Measurements from ENCODE around the gene PAX2.

The PAX2 gene

GRCh38 chr10:100713049-100713858, 32.1 kb upstream of the PAX2 start:
- no peaks in the 10 kb centered on the region for H3K36me3 ChIP-seq (ENCODE audit: control insufficient read depth in 2 of 2, insufficient read depth in 2 of 2, low read length in 2 of 2)
- peaks cover 64 to 69% of the 10 kb centered on the region in 2 donors for H3K27me3 ChIP-seq (ENCODE audit: control insufficient read depth in 2 of 2, insufficient read depth in 2 of 2, low read length in 2 of 2)
- H3K9ac ChIP-seq (ENCODE audit: low read depth in 1 of 2, low read length in 2 of 2), result no peak overlapping the region
- H3K9me3 ChIP-seq (ENCODE audit: control insufficient read depth in 2 of 2, low read length in 2 of 2), result no peaks in the 10 kb centered on the region
- H3K4me3 ChIP-seq (ENCODE audit: low read length in 2 of 2), result no peak overlapping the region
- H3K4me1 ChIP-seq (ENCODE audit: control insufficient read depth in 2 of 2, insufficient read depth in 2 of 2, low read length in 2 of 2), result no peaks in the 10 kb centered on the region
- no peak overlapping the region for H3K27ac ChIP-seq (ENCODE audit: low read depth in 2 of 2, low read length in 2 of 2)

- no peak overlapping the region for H3K27ac ChIP-seq (ENCODE audit: low read depth in 2 of 2, low read length in 2 of 2)
- H3K9ac ChIP-seq (ENCODE audit: low read depth in 1 of 2, low read length in 2 of 2), result no peak overlapping the region
- H3K36me3 ChIP-seq (ENCODE audit: control insufficient read depth in 2 of 2, insufficient read depth in 2 of 2, low read length in 2 of 2), result no peaks in the 10 kb centered on the region
- peaks cover 69 to 75% of the 10 kb centered on the region in 2 donors for H3K27me3 ChIP-seq (ENCODE audit: control insufficient read depth in 2 of 2, insufficient read depth in 2 of 2, low read length in 2 of 2)
- no peaks in the 10 kb centered on the region for H3K9me3 ChIP-seq (ENCODE audit: control insufficient read depth in 2 of 2, low read length in 2 of 2)
- H3K4me3 ChIP-seq (ENCODE audit: low read length in 2 of 2), result no peak overlapping the region
- no peaks in the 10 kb centered on the region for H3K4me1 ChIP-seq (ENCODE audit: control insufficient read depth in 2 of 2, insufficient read depth in 2 of 2, low read length in 2 of 2)
Observed at GRCh38 chr10:100713859-100714565, 31.4 kb upstream of the PAX2 start.

GRCh38 chr10:100714566-100714950, 30.8 kb upstream of the PAX2 start:
- H3K9me3 ChIP-seq (ENCODE audit: control insufficient read depth in 2 of 2, low read length in 2 of 2), result no peaks in the 10 kb centered on the region
- no peak overlapping the region for H3K27ac ChIP-seq (ENCODE audit: low read depth in 2 of 2, low read length in 2 of 2)
- no peak overlapping the region for H3K4me3 ChIP-seq (ENCODE audit: low read length in 2 of 2)
- H3K36me3 ChIP-seq (ENCODE audit: control insufficient read depth in 2 of 2, insufficient read depth in 2 of 2, low read length in 2 of 2), result no peaks in the 10 kb centered on the region
- peaks cover 68 to 73% of the 10 kb centered on the region in 2 donors for H3K27me3 ChIP-seq (ENCODE audit: control insufficient read depth in 2 of 2, insufficient read depth in 2 of 2, low read length in 2 of 2)
- no peaks in the 10 kb centered on the region for H3K4me1 ChIP-seq (ENCODE audit: control insufficient read depth in 2 of 2, insufficient read depth in 2 of 2, low read length in 2 of 2)
- H3K9ac ChIP-seq (ENCODE audit: low read depth in 1 of 2, low read length in 2 of 2), result no peak overlapping the region

GRCh38 chr10:100715101-100715444, 30.3 kb upstream of the PAX2 start:
- Histone ChIP-seq H3K4me1 (ENCODE audit: control insufficient read depth in 2 of 2, insufficient read depth in 2 of 2, low read length in 2 of 2) (no peaks in the 10 kb centered on the region), H3K4me3 (ENCODE audit: low read length in 2 of 2) (no peak overlapping the region), H3K27ac (ENCODE audit: low read depth in 2 of 2, low read length in 2 of 2) (no peak overlapping the region), H3K9ac (ENCODE audit: low read depth in 1 of 2, low read length in 2 of 2) (no peak overlapping the region), H3K36me3 (ENCODE audit: control insufficient read depth in 2 of 2, insufficient read depth in 2 of 2, low read length in 2 of 2) (no peaks in the 10 kb centered on the region), H3K9me3 (ENCODE audit: control insufficient read depth in 2 of 2, low read length in 2 of 2) (no peaks in the 10 kb centered on the region), H3K27me3 (ENCODE audit: control insufficient read depth in 2 of 2, insufficient read depth in 2 of 2, low read length in 2 of 2) (peaks cover 71 to 72% of the 10 kb centered on the region in 2 donors)

GRCh38 chr10:100715445-100716385, 29.7 kb upstream of the PAX2 start:
- no peaks in the 10 kb centered on the region for H3K36me3 ChIP-seq (ENCODE audit: control insufficient read depth in 2 of 2, insufficient read depth in 2 of 2, low read length in 2 of 2)
- H3K27ac ChIP-seq (ENCODE audit: low read depth in 2 of 2, low read length in 2 of 2), result no peak overlapping the region
- peaks cover 71 to 73% of the 10 kb centered on the region in 2 donors for H3K27me3 ChIP-seq (ENCODE audit: control insufficient read depth in 2 of 2, insufficient read depth in 2 of 2, low read length in 2 of 2)
- H3K4me3 ChIP-seq (ENCODE audit: low read length in 2 of 2), result peak overlapping the region in 1 of 2 donors; percentile 50
- no peaks in the 10 kb centered on the region for H3K4me1 ChIP-seq (ENCODE audit: control insufficient read depth in 2 of 2, insufficient read depth in 2 of 2, low read length in 2 of 2)
- H3K9ac ChIP-seq (ENCODE audit: low read depth in 1 of 2, low read length in 2 of 2), result no peak overlapping the region
- H3K9me3 ChIP-seq (ENCODE audit: control insufficient read depth in 2 of 2, low read length in 2 of 2), result no peaks in the 10 kb centered on the region

- H3K4me3 ChIP-seq (ENCODE audit: low read length in 2 of 2), result no peak overlapping the region
- H3K9me3 ChIP-seq (ENCODE audit: control insufficient read depth in 2 of 2, low read length in 2 of 2), result no peaks in the 10 kb centered on the region
- no peaks in the 10 kb centered on the region for H3K36me3 ChIP-seq (ENCODE audit: control insufficient read depth in 2 of 2, insufficient read depth in 2 of 2, low read length in 2 of 2)
- no peaks in the 10 kb centered on the region for H3K4me1 ChIP-seq (ENCODE audit: control insufficient read depth in 2 of 2, insufficient read depth in 2 of 2, low read length in 2 of 2)
- H3K27me3 ChIP-seq (ENCODE audit: control insufficient read depth in 2 of 2, insufficient read depth in 2 of 2, low read length in 2 of 2), result peaks cover 69% of the 10 kb centered on the region in 2 donors
- H3K9ac ChIP-seq (ENCODE audit: low read depth in 1 of 2, low read length in 2 of 2), result no peak overlapping the region
- no peak overlapping the region for H3K27ac ChIP-seq (ENCODE audit: low read depth in 2 of 2, low read length in 2 of 2)
Observed at GRCh38 chr10:100717166-100717565, 28.2 kb upstream of the PAX2 start.

- Histone ChIP-seq H3K27ac (ENCODE audit: low read depth in 2 of 2, low read length in 2 of 2) (no peak overlapping the region), H3K27me3 (ENCODE audit: control insufficient read depth in 2 of 2, insufficient read depth in 2 of 2, low read length in 2 of 2) (peaks cover 64 to 65% of the 10 kb centered on the region in 2 donors), H3K4me3 (ENCODE audit: low read length in 2 of 2) (no peak overlapping the region), H3K9me3 (ENCODE audit: control insufficient read depth in 2 of 2, low read length in 2 of 2) (no peaks in the 10 kb centered on the region), H3K36me3 (ENCODE audit: control insufficient read depth in 2 of 2, insufficient read depth in 2 of 2, low read length in 2 of 2) (no peaks in the 10 kb centered on the region), H3K9ac (ENCODE audit: low read depth in 1 of 2, low read length in 2 of 2) (no peak overlapping the region), H3K4me1 (ENCODE audit: control insufficient read depth in 2 of 2, insufficient read depth in 2 of 2, low read length in 2 of 2) (no peaks in the 10 kb centered on the region)
Observed at GRCh38 chr10:100718197-100718742, 27.1 kb upstream of the PAX2 start.

- H3K27me3 ChIP-seq (ENCODE audit: control insufficient read depth in 2 of 2, insufficient read depth in 2 of 2, low read length in 2 of 2), result peaks cover 60 to 67% of the 10 kb centered on the region in 2 donors
- no peaks in the 10 kb centered on the region for H3K9me3 ChIP-seq (ENCODE audit: control insufficient read depth in 2 of 2, low read length in 2 of 2)
- no peak overlapping the region for H3K9ac ChIP-seq (ENCODE audit: low read depth in 1 of 2, low read length in 2 of 2)
- H3K4me1 ChIP-seq (ENCODE audit: control insufficient read depth in 2 of 2, insufficient read depth in 2 of 2, low read length in 2 of 2), result no peaks in the 10 kb centered on the region
- no peaks in the 10 kb centered on the region for H3K36me3 ChIP-seq (ENCODE audit: control insufficient read depth in 2 of 2, insufficient read depth in 2 of 2, low read length in 2 of 2)
- H3K27ac ChIP-seq (ENCODE audit: low read depth in 2 of 2, low read length in 2 of 2), result no peak overlapping the region
- no peak overlapping the region for H3K4me3 ChIP-seq (ENCODE audit: low read length in 2 of 2)
Observed at GRCh38 chr10:100723180-100723579, 22.2 kb upstream of the PAX2 start.

- Histone ChIP-seq H3K36me3 (ENCODE audit: control insufficient read depth in 2 of 2, insufficient read depth in 2 of 2, low read length in 2 of 2) (no peaks in the 10 kb centered on the region), H3K9ac (ENCODE audit: low read depth in 1 of 2, low read length in 2 of 2) (no peak overlapping the region), H3K27me3 (ENCODE audit: control insufficient read depth in 2 of 2, insufficient read depth in 2 of 2, low read length in 2 of 2) (peaks cover 60 to 68% of the 10 kb centered on the region in 2 donors), H3K4me3 (ENCODE audit: low read length in 2 of 2) (no peak overlapping the region), H3K9me3 (ENCODE audit: control insufficient read depth in 2 of 2, low read length in 2 of 2) (no peaks in the 10 kb centered on the region), H3K4me1 (ENCODE audit: control insufficient read depth in 2 of 2, insufficient read depth in 2 of 2, low read length in 2 of 2) (no peaks in the 10 kb centered on the region), H3K27ac (ENCODE audit: low read depth in 2 of 2, low read length in 2 of 2) (no peak overlapping the region)
Observed at GRCh38 chr10:100723770-100724530, 21.4 kb upstream of the PAX2 start.

All from mucosa of rectum (tissue), 2 donors.